Stimulated activated CD8-positive, alpha-beta memory T cell treated with anti-CD3 and anti-CD28 coated beads, Interleukin-4, amount 100 ng/mL, for 1 hour (primary cell): ENCODE measurements around the gene RAB20.
"Not testable (repeated sequence)": the region's sequence is repeated elsewhere in the genome, so short reads cannot be mapped to it uniquely, and the experiment has no call there.

Experiments
- DNase-seq, 2 donors: peaks; one replicate each; pipeline ENCODE4 v3.0.0-alpha.2; 2020; ENCODE audit warnings: low read depth in 2 of 2, low spot score in 1 of 2

RAB20 gene, protein sequence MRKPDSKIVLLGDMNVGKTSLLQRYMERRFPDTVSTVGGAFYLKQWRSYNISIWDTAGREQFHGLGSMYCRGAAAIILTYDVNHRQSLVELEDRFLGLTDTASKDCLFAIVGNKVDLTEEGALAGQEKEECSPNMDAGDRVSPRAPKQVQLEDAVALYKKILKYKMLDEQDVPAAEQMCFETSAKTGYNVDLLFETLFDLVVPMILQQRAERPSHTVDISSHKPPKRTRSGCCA

DNA sequence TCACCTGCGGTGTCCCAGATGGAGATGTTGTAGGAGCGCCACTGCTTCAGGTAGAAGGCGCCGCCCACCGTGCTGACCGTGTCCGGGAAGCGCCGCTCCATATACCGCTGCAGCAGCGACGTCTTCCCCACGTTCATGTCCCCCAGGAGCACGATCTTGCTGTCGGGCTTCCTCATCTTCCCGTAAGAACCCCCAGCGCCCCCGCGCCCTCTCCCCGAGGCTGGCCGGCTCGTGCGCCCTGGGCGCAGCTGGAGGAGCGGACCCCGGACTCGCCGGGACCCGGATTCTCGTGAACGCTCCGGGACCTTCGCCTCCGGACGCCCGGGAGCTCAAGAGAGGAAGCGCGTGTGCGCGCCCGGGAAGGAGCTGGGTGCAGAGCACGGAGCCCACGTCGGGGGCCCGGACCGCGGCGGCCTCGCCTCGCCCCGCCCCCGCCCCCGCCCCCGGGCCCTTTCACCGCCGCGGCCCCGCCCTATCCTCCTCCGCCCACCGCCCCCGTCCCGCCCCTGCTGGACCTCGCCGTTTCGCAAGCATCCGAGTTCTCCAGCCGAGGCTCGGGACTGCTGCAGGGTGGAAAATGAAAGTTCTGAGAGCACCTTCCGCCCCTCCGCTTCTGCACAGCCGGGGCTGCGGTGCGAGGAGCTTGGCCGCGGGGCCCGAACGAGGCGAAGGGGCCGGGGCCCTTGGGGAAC, at the start of gene RAB20:
Gene RAB20 (minus strand): TSS at position 379 of the 692 bp plus-strand sequence. CDS start 203 bp downstream, at position 176.
- peak; percentile 6 to 7 for DNase-seq

GRCh38 chr13:110610955-110611595, 49.6 kb upstream of the RAB20 start:
- DNase-seq, result no peak

DNA sequence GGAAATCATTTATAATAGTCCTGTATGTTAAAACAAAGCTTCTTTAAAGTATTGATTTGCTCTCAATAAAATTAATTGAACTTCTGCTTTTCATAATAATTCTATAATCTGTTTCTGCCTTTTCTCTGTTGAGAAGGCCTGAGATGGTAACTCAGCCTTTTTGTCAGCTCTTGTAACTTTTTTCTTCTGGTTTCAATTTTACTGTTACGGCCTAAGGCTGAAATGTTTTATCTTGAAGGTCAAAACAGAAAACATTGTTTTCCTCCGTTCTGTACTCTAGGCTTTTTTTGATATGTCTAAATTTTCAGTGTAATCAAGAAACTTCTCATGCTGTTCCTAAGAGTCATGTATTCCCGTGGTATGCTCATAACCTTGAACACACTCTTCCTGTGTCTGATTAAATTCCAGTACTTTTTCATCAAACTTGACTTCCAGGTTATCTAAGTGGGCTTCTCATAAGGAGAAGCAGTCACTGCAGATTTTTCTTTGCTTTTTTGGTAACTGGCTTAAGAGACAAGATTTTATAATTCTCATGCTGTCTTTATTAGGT, 46.2 kb upstream of the RAB20 start:
- no peak for DNase-seq

DNA sequence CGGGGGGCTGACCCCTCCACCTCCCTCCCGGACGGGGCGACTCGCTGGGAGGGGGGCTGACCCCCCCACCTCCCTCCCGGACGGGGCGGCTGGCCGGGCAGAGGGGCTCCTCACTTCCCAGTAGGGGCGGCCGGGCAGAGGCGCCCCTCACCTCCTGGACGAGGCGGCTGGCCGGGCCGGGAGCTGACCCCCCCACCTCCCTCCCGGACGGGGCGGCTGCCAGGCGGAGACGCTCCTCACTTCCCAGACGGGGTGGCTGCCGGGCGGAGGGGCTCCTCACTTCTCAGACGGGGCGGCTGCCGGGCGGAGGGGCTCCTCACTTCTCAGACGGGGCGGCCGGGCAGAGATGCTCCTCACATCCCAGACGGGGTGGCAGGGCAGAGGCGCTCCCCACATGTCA, 44.8 kb upstream of the RAB20 start:
- not testable (repeated sequence) for DNase-seq

GRCh38 chr13:110605132-110605531, 43.6 kb upstream of the RAB20 start:
- DNase-seq, result no peak

- DNase-seq, result no peak
Observed at GRCh38 chr13:110600980-110601379, 39.5 kb upstream of the RAB20 start.

DNA sequence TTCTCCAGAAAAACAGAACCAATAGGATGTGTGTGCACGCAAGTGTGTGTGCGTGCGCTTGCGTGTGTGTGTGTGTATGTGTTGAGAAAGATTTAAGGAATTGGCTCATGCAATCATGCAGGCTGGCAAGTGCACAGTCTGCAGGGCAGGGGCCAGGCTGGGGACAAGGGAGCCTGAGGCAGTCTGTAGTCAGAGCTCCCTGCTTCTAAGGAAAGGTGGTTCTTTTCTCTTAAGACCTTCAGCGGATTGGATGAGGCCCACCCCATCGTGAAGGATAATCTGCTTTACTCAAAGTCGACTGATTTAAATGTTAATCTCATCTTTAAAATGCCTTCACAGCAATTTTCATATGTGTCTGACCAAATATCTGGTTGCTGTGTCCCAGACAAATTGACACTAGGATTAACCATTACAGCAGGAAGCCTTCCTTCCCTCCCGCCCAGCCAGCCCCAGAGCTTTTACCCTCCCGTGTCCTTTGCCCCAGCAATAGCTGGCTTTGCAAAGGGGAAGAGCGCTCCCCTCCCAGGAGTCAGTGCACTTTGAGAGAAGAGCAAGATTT, 38.8 kb upstream of the RAB20 start:
- DNase-seq, result no peak

DNA sequence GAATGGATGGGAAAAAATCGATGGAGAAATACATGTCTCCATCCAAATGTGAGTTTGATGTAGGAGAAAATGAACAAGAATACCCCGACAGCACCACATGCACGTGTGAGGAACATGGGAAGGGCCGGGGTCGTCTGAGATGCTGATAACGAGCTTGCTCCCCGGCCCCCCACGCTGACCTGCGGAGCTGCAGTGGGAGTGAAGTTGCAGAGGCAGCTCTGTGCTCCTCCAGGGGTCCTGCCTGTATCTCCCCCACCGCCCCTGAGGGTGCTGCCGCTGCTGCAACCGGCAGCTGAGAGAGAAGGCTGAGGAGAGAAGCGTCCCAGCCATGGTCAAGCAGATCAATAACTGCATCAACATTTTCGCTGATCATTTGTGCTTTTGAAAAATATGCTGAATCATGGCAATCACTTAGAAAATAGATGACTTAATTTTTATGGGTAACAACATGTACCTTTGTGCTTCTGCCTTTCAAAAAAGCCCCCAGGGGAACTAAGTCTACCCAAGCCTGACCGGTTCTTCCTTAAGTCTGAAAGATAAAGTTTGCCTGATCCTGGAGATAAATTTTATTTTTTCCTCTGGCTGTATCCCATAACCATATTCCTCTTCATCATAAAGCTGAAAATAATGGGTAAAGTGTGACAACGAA, 35.6 kb upstream of the RAB20 start:
- DNase-seq, result no peak

DNA sequence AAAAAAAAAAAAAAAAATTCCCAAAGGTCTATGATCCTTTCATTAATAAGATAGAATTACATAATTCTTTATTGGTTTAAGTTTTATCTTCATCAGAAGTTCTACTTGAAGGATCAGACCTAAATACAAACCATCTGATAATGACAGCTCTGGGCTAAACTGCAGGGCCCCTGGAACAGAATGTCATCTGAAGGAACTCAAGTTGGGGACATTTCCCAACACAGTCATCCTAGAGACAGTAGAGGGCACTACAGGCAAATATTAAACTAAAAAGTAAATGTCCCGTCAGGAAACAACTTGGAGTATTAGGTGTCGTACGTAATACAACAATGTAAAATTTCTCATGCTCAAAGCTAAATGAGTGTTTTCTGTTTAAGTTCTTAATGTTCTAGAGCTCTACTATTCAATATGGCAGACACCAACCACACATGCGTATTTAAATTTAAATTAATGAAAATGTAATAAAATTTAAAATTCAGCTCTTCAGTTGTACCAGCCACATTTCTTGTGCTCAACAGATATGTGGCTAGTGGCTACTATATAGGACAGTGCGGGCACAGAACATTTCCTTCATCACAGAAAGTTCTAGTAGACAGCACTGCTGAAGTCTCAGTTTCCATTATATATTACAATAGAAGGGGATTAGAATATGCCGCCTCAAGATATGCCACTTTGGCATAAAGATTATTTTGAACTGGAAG, 32.1 kb upstream of the RAB20 start:
- DNase-seq, result no peak

GRCh38 chr13:110592665-110593064, 31.1 kb upstream of the RAB20 start:
- DNase-seq, result no peak

GRCh38 chr13:110590577-110590976, 29.1 kb upstream of the RAB20 start:
- DNase-seq, result no peak

DNA sequence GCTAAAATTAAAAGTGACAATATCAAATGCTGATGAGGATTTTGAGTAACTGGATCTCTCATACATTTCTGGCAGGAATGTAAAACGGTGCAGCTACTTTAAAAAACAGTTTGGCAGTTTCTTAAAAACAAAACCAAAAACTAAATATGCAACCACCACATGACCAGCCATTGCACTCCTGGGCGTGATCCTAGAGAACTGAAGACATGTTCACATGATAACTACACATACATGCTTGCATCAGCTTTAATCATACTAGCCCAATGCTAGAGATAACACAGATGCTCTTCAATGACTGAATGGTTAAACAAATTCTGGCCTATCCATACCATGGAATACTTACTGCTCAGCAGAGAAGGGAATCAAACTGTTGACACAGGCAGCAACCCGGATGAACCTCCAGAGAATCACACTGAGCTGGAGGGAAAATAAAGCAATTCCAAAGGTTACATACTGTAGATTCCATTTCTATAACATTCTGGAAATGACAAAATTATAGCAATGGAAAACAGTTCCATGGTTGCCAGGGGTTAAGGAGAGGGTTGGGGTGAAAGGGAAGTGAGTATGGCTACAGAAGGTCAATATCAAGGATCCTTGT, 28.4 kb upstream of the RAB20 start:
- DNase-seq, result no peak

- no peak for DNase-seq
Observed at GRCh38 chr13:110583178-110583865, 21.8 kb upstream of the RAB20 start.

GRCh38 chr13:110582421-110582954, 21.0 kb upstream of the RAB20 start:
- no peak for DNase-seq

DNA sequence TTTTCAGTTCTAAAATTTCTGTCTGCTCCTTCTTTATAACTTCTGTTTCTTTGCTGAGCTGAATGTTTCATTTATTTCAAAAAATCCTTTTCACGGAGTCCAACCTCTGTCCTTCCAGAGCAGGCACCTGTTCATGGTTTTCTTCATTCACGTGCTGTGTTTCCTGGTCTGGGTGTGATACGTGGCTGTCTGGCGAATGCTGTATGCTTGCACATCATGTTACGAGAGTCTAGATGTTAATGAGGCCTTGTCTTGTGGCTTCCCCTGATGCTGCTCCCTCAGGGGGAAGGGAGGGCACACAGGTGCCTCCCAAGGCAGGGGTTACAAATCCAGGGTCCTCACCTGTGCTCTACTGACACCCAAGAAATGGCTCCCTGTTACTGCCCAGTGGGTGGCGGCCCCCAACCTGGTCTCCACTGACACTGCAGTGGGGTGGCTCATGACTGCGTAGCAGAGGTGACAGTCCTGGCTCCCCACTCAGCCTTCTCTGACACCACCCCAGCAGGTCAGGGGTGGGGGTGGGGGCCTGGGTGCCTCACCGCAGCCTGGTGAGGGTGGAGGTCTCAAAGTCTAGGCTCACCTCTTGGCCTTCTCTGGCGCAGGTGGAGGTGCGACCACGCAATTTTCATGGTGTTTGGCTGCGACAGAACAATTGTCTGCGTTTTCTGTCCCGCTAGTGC, 20.1 kb upstream of the RAB20 start:
- DNase-seq, result no peak

DNA sequence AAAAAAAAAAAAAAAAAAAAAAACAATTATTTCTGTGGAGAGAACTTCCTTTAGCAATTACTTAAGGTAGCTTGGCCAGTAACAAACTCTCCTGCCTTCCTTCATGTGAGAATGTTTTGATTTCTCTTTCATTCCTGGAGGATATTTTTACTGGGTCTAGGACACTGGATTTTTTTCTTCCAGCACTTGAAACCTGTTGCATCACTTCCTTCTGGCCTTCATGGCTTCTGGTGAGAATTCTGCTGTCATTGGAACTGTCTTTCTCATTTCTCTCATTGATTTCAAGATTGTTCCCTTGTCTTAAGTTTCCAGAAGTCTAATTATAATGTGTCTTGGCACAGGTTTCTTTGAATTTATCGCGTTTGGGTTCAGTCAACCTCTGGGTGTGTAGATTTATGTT, 19.3 kb upstream of the RAB20 start:
- DNase-seq, result no peak

GRCh38 chr13:110578363-110578762, 16.8 kb upstream of the RAB20 start:
- no peak for DNase-seq

DNA sequence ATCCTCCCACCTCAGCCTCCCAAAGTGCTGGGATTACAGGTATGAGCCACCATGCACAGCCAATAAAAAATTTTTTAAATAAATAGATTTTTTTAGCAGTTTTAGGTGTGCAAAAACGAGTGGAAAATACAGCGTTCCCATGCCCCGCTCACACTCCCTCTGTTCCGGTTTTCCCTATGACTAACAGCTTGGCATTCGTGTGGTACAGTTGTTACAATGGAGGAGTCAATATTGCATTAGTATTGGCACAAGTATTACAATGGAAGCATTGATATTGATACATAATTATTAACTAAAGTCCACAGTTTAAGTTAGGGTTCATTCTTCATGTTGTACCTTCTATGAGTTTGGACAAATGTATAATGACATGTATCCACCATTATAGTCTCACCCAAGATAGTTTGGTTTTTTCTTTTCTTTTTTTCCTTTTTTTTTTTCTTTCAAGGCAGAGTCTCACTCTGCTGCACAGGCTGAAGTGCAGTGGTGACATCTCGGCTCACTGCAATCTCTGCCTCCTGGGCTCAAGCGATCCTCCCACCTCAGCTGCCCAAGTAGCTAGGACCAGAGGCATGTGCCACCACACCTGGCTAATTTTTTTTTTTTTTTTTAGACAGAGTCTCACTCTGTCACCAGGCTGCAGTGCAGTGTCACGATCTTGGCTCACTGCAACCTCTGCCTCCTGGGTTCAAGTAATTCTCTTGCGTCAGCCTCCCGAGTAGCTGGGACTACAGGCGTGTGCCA, 15.4 kb upstream of the RAB20 start:
- no peak for DNase-seq
